B cell (primary cell): Measurements from ENCODE around the gene TIMM8A. TPM values are rescaled to one million over a fixed set of nuclear protein-coding genes. Genes with fewer than 3 reads are reported as not detected.

Experiments
- ATAC-seq: fragments of 200-7000 bp; cut with Tn5 transposase; one replicate; pipeline ENCODE4 v1.10.0; 2021; ENCODE audit warnings: low read depth, mild to moderate bottlenecking, moderate number of reproducible peaks, moderate library complexity
- CTCF ChIA-PET: fragments of 350-600 bp; sonication (Branson Sonifier 250); formaldehyde crosslinking; loops from one replicate; lab custom pipeline; 2021; ENCODE audit warnings: antibody characterized with exemption, inconsistent platforms; lab: Charles Lee
- POLR2A ChIA-PET: fragments of 350-600 bp; sonication (Branson Sonifier 250); formaldehyde crosslinking; loops from one replicate; lab custom pipeline; 2021; ENCODE audit warnings: antibody characterized with exemption; lab: Charles Lee
- DNase-seq: peaks from one replicate; pipeline ENCODE4 v3.0.0; 2013
- H2AFZ ChIP-seq: 2 replicates; pipeline ENCODE4 v1.6.1; 2012; ENCODE audit warnings: mild to moderate bottlenecking, low read depth, low read length; ENCODE audit not compliant: insufficient read depth, poor library complexity, severe bottlenecking
- H3K27ac ChIP-seq, 2 donors: 1 replicate in 1 of 2; 2 replicates in 1 of 2; pipeline ENCODE4 v1.5.1; 2012 to 2013; ENCODE audit warnings: low read length in 2 of 2, mild to moderate bottlenecking in 2 of 2, moderate library complexity in 1 of 2
- H3K27me3 ChIP-seq, 4 experiments: fragments of 200-600 bp in 1 of 4; sonication (generic) in 1 of 4; replicated peaks in 1 of 4; 1 replicate in 2 of 4; 2 replicates in 2 of 4; pipeline versions ENCODE4 v1.6.1 to v1.7.0; 2013 to 2016; ENCODE audit warnings: low read length in 3 of 4, mild to moderate bottlenecking in 2 of 4, mixed read lengths in 1 of 4, moderate library complexity in 1 of 4; ENCODE audit not compliant: insufficient read depth in 4 of 4, control insufficient read depth in 3 of 4; ENCODE audit errors: control extremely low read depth in 1 of 4
- H3K36me3 ChIP-seq, 2 experiments: replicated peaks in 1 of 2; 1 replicate in 1 of 2; 2 replicates in 1 of 2; pipeline versions ENCODE4 v1.6.1 to v1.7.1; 2013; ENCODE audit warnings: low read length in 1 of 2; ENCODE audit not compliant: insufficient read depth in 2 of 2, control insufficient read depth in 1 of 2; ENCODE audit errors: control extremely low read depth in 1 of 2, extremely low read depth in 1 of 2
- H3K4me1 ChIP-seq, 2 donors: fragments of 200-600 bp in 1 of 2; sonication (generic) in 1 of 2; 1 replicate in 1 of 2; 2 replicates in 1 of 2; pipeline versions ENCODE4 v1.5.1 to v1.6.1; 2013 to 2017; ENCODE audit warnings: low read length in 2 of 2; ENCODE audit not compliant: control insufficient read depth in 2 of 2, insufficient read depth in 2 of 2
- H3K4me2 ChIP-seq: replicated peaks from 2 replicates; pipeline ENCODE3; 2012; ENCODE audit warnings: mild to moderate bottlenecking, low read depth, low read length; ENCODE audit not compliant: poor library complexity, severe bottlenecking
- H3K4me3 ChIP-seq, 5 experiments: fragments of 200-600 bp in 1 of 5; sonication (generic) in 1 of 5; 1 replicate in 3 of 5; 2 replicates in 2 of 5; pipeline versions ENCODE4 v1.5.1 to v1.7.0; 2011 to 2016; ENCODE audit warnings: low read length in 4 of 5, mild to moderate bottlenecking in 4 of 5, low read depth in 2 of 5, control low read depth in 1 of 5, moderate library complexity in 1 of 5; ENCODE audit not compliant: insufficient read depth in 1 of 5; ENCODE audit errors: control extremely low read depth in 1 of 5, extremely low read depth in 1 of 5
- H3K79me2 ChIP-seq: fragments of 200-600 bp; sonication (generic); one replicate; pipeline ENCODE4 v1.6.0; 2016; ENCODE audit warnings: low read length; ENCODE audit not compliant: control insufficient read depth, insufficient read depth
- H3K9ac ChIP-seq: fragments of 200-600 bp; sonication (generic); 2 replicates; pipeline ENCODE4 v1.6.1; 2017; ENCODE audit warnings: mild to moderate bottlenecking, low read length, moderate library complexity
- H3K9me3 ChIP-seq, 3 donors: one replicate each; pipeline versions ENCODE4 v1.6.1 to v1.7.1; 2013; ENCODE audit warnings: low read length in 2 of 3; ENCODE audit not compliant: control insufficient read depth in 2 of 3, insufficient read depth in 1 of 3; ENCODE audit errors: control extremely low read depth in 1 of 3
- H4K20me1 ChIP-seq: 2 replicates; pipeline ENCODE4 v1.6.0; 2012; ENCODE audit warnings: mild to moderate bottlenecking, low read length; ENCODE audit not compliant: insufficient read depth, control insufficient read depth, poor library complexity, severe bottlenecking
- H3K27ac Mint-ChIP-seq: one replicate; pipeline ENCODE4 v1.8.0; 2021; ENCODE audit warnings: mixed read lengths
- H3K27me3 Mint-ChIP-seq: one replicate; pipeline ENCODE4 v1.8.0; 2021; ENCODE audit warnings: mixed read lengths
- H3K4me1 Mint-ChIP-seq: one replicate; pipeline ENCODE4 v1.8.0; 2021; ENCODE audit warnings: mixed read lengths
- H3K4me3 Mint-ChIP-seq: one replicate; pipeline ENCODE4 v1.8.0; 2021; ENCODE audit warnings: mixed read lengths
- H3K9me3 Mint-ChIP-seq: one replicate; pipeline ENCODE4 v1.8.0; 2022; ENCODE audit warnings: mixed read lengths; ENCODE audit not compliant: insufficient read depth
- CTCF ChIP-seq: fragments of 200-600 bp; IDR thresholded peaks from one replicate; pipeline ENCODE4 v1.8.0; 2022; ENCODE audit warnings: antibody characterized with exemption, mild to moderate bottlenecking
- EZH2 ChIP-seq: IDR thresholded peaks from 2 replicates; pipeline ENCODE4 v1.6.1; 2012; ENCODE audit warnings: borderline replicate concordance, low read depth, mild to moderate bottlenecking, moderate library complexity, low read length; ENCODE audit not compliant: insufficient read depth, poor library complexity, severe bottlenecking
- WGBS: methylation state at CpG from one replicate; pipeline ENCODE4 v1.1.5; 2013; ENCODE audit warnings: missing lambda C conversion rate; ENCODE audit not compliant: insufficient coverage; 5-methylcytosine and 5-hydroxymethylcytosine counted together
- intact Hi-C: fragments of 100-400 bp; cut with micrococcal nuclease; formaldehyde crosslinking; loops from one replicate; pipeline ENCODE4 v1.10.0; 2022
- polyA plus RNA-seq: library from polyadenylated mRNA; depleted of rRNA; stranded (reverse); fragments of >200 nt; gene quantifications from 2 replicates; pipeline ENCODE4 v1.2.3, GENCODE V29; 2012
- total RNA-seq, 2 donors: library from RNA; stranded (reverse); fragments of 120-200 nt in 1 of 2; gene quantifications; 1 replicate in 1 of 2; 2 replicates in 1 of 2; pipeline versions ENCODE4 v1.2.3 to v1.2.4, GENCODE V29; 2013 to 2022

Gene TIMM8A
- total and polyA plus RNA-seq, 2 donors (not counting 1 experiment from before 2014, with no cell fraction given) = 4.0 to 13.4 TPM

- no peak for ATAC-seq
- WGBS = no CpG with 5 or more reads among the region's 3 CpGs
Observed at GRCh38 chrX:101362116-101362515, 13.6 kb upstream of the TIMM8A start.

DNA sequence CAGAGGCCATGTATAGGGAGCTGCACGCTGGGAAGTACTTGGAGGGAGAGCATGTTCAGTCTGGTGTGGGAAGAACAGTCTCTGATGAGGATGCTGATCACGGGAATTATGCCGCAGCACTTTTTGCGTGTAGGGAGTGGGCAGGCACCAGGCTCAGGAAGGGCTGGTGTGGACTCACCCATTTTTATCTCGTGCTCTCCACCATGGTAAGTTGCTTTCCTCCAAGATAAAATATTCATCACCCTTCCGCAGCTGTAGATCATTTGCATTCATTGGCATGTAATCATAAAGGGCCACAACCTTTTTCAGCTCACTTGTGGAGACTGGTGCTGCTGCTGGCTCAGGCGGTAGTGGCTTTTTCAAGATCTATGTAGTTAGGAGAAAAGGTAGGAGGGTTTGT, 11.8 kb upstream of the TIMM8A start:
- H3K9me3 ChIP-seq = no peaks in the 10 kb centered on the region
- DNase-seq = no peak
- no peak for ATAC-seq
- H3K36me3 ChIP-seq = peaks cover 8 to 63% of the 10 kb centered on the region in 2 experiments
- no peak overlapping the region for H3K4me2 ChIP-seq
- no peak overlapping the region for H3K9ac ChIP-seq
- H3K27me3 ChIP-seq = no peaks in the 10 kb centered on the region
- H3K9me3 Mint-ChIP-seq = no peaks in the 10 kb centered on the region
- no peak for TF ChIP-seq EZH2
- TF ChIP-seq CTCF = no peak
- H3K4me1 Mint-ChIP-seq = peaks cover 23% of the 10 kb centered on the region
- CTCF ChIA-PET = no interaction called here
- no peak overlapping the region for H3K4me3 Mint-ChIP-seq
- H3K27ac Mint-ChIP-seq = no peak overlapping the region
- no peak overlapping the region for H3K27ac ChIP-seq
- POLR2A ChIA-PET = no interaction called here
- H4K20me1 ChIP-seq = peaks cover 7% of the 10 kb centered on the region
- WGBS = 83% methylated on average over 2 of the region's 7 CpGs
- H3K27me3 Mint-ChIP-seq = no peaks in the 10 kb centered on the region
- intact Hi-C loops = no loop called here
- no peak overlapping the region for H2AFZ ChIP-seq
- peaks cover 31% of the 10 kb centered on the region for H3K79me2 ChIP-seq
- H3K4me1 ChIP-seq = peaks cover 12 to 20% of the 10 kb centered on the region in 2 donors
- no peak overlapping the region for H3K4me3 ChIP-seq

More at GRCh38 chrX:101362116-101362515, 13.6 kb upstream of the TIMM8A start:
- H4K20me1 ChIP-seq = peaks cover 7% of the 10 kb centered on the region
- H3K27ac Mint-ChIP-seq = no peak overlapping the region
- no peak for DNase-seq
- no peak overlapping the region for H3K4me3 Mint-ChIP-seq
- intact Hi-C loops = no loop called here
- H3K27me3 ChIP-seq = no peaks in the 10 kb centered on the region
- CTCF ChIA-PET = no interaction called here
- TF ChIP-seq CTCF (no peak), EZH2 (no peak)
- peaks cover 5 to 64% of the 10 kb centered on the region in 2 experiments for H3K36me3 ChIP-seq
- H3K4me1 ChIP-seq = peaks cover 12 to 20% of the 10 kb centered on the region in 2 donors
- POLR2A ChIA-PET = no interaction called here
- peaks cover 22% of the 10 kb centered on the region for H3K4me1 Mint-ChIP-seq
- H3K4me3 ChIP-seq = no peak overlapping the region
- H3K27me3 Mint-ChIP-seq = no peaks in the 10 kb centered on the region
- no peaks in the 10 kb centered on the region for H3K9me3 Mint-ChIP-seq
- H3K79me2 ChIP-seq = peaks cover 48% of the 10 kb centered on the region
- no peak overlapping the region for H3K9ac ChIP-seq
- peak overlapping the region in 1 of 2 donors; percentile 40 for H3K27ac ChIP-seq
- H3K9me3 ChIP-seq = no peaks in the 10 kb centered on the region
- no peak overlapping the region for H2AFZ ChIP-seq
- no peak overlapping the region for H3K4me2 ChIP-seq
